Activated CD4-positive, alpha-beta T cell treated with anti-CD3 and anti-CD28 coated beads, Interleukin-10, Interleukin-2, amounts not matched to agents 100 ng/mL and 50 ng/mL, durations not matched to agents 16 hours and 8 hours (primary cell): ENCODE measurements around the gene AP2M1.

ENCODE experiments used
- DNase-seq: peaks from one replicate; pipeline ENCODE4 v3.0.0-alpha.2; 2020

Gene AP2M1

GRCh38 chr3:184229394-184230080 lies 54.9 kb downstream of the AP2M1 start, which contains the start of gene VWA5B2:
TSS of gene VWA5B2 (plus strand) at chr3:184229585. CDS start at chr3:184230529, 944 bp downstream.
- peak; percentile 66 for DNase-seq

DNA sequence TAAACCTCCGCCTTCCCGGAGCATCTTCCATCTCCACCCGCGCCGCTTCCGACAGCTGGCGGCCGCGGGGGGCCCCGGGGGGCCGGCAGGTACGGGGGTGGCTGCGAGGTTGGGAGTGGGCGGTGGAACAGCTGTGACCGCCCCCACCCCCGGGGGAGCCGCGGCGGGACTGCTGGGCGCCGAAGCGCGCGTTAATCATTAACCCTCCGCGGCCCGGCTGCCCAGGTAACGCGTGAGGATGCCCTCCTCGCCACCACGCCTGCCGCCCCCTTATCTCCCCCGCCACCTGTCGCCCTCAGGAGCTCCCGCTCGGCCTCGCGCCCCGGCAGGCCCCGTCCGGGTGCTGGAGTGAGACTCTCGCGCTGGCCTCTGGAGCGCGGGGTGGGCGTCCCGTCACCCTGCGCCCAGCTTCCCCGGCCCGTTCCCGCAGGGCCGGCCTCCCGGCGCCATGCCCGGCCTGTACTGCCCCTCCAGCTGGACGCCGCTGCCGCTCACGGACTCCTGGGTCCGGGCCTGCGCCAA lies 55.5 kb downstream of the AP2M1 start:
- DNase-seq = no peak

DNA sequence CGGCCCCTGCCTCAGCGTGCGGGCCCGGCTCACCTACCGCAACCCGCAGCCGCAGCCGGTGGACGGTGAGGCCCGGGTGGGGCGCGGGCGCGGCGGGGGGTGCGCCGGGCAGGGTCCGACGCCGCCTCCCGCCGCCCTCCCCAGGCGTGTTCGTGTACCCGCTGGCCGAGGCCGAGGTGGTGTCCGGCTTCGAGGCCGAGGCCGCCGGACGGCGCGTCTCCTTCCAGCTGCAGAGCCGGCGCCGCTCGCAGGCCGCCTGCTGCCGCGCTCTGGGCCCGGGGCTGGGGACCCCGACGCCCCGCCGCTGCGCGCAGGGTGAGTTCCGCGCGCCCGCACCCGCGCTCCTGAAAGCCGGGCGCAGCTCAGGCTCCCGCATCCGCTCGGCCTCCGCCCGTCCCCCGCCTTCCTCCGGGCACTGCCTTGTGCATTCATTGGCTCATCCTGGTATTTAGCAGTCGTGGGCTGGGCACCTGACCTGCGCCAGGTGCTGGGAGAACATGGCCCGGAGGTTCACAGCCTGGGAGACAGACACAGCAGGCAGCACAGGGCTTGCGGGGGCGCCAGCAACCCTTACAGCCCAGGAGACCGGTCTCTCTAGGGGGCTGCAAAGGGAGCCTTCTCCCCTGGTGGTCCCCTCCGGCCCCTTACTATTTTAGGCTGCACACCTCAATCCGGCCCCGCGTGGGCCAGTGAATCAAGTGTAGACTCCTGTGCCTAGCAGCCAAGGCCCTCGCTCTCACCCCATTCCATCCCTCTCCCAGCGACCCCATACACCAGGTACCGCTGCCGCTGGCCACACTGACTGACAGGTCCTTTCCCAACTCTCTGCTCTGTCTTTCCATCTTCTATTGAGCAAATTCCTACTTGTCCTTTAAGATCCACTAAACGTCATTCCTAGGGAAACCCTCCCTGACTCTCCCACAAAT lies 56.2 kb downstream of the AP2M1 start:
- no peak for DNase-seq

- no peak for DNase-seq
These were observed 57.0 kb downstream of the AP2M1 start for GRCh38 chr3:184231671-184232070.

DNA sequence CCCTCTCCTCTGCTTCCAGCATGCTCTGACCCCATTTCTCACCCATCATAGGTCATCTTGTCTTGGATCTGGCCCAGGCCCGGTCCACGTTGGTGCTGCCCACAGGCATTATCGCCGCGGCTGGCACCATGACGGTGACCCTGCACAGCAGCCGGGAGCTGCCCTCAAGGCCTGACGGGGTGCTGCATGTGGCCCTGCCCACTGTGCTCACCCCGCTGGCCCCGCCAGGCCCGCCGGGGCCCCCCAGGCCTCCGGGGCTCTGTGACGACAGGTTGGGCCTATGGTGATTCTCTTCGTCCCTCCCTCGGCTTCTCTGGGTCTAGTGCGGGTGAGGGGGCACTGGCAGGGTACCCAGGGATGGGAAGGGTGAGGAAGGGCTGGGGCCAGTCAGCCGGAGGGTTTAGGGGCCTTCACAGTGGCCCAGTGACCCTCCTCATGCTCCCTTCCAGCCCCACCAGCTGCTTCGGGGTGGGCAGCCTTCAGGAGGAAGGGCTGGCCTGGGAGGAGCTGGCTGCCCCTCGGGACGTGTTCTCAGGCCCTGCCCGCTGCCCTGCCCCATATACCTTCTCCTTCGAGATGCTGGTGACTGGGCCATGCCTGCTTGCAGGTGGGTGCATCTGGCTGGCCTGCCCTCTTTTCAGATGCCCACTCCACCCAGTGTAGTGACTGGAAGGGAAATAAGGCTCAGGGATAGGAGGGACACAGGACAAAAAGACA lies 58.6 kb downstream of the AP2M1 start:
- DNase-seq = no peak
